HG03460 (cell line): ENCODE results near the gene KRAS.
A peak's percentile ranks its signal among the peaks of the same experiment; 100 is the strongest.
"Not testable (repeated sequence)": the region's sequence is repeated elsewhere in the genome, so short reads cannot be mapped to it uniquely, and the experiment has no call there.

Experiments
- ATAC-seq: cut with Tn5 transposase; IDR thresholded peaks from one replicate; pipeline ENCODE4 v1.9.1; 2021; ENCODE audit not compliant: unreplicated experiment

Gene KRAS

DNA sequence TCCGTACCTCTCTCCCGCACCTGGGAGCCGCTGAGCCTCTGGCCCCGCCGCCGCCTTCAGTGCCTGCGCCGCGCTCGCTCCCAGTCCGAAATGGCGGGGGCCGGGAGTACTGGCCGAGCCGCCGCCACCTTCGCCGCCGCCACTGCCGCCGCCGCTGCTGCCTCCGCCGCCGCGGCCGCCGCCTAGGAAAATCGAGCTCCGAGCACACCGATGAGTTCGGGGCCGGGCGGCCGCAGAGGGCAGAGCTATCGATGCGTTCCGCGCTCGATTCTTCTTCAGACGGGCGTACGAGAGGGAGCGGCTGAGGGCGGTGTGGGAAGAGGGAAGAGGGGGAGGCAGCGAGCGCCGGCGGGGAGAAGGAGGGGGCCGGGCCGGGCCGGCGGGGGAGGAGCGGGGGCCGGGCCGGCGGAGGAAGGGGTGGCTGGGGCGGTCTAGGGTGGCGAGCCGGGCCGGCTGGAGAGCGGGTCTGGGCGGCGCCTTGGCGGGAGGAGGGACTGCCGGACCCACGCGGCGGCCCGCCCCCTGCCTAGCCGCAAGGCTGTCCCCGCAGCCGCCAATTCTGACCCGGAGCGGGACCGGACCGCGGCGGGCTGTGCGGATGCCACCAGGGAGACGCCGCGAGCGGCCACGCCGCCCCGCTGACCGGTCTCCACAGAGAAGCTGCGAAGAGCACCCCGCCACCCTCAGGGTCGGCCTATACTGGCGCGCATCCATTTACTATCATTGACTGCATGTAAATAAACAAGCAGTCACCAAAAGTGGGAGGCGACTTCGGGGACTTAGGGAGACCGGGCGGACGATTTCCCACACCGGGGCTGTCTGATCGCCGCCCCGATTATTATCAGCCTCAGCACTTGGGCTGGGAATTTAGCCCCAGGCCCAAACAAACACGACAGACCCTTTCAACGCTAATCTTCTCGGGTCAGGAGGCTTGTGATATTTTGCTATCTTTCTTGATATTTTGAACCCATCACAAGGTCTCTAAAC is at the start of gene KRAS:
Gene KRAS, minus strand, starts transcription at position 186 of the 987 bp plus-strand sequence.
- ATAC-seq = peak; percentile 76

DNA sequence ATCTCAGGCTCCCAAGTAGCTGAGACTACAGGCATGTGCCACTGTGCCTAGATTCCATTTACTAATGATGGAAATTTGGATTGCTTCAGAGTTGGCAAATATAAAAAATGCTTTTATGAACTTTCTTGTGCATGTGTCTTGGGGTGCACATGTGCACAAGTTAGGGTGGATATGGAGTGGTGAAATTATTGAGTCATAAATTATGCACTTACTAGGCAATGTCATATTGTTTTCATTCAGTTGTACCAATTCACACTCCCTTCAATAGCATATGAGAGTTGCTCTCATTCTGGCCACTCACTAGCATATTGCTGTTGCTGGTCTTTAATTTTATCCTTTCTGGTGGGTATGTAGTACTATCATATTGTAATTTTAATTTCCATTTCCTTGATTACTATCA is 45.7 kb upstream of the KRAS start:
- ATAC-seq = no peak

DNA sequence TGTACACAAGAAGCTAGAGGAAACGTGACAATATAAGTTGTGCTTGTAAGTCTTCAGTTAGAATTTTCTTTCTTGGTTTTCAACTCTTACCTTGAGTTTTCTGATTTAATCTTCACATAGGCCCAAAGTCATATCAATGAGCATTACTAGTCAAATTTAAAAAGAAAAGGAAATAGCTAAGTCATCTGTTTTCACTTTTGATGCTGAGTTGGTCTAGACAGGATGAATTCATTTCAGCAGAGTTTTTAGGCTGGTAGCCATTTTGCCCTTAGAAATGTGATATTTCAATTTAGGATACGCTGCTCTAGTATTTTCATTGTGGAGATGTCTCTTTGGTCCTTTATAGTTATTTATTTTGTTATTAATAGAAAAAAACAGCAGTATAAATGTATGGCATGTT is 44.6 kb upstream of the KRAS start:
- no peak for ATAC-seq

DNA sequence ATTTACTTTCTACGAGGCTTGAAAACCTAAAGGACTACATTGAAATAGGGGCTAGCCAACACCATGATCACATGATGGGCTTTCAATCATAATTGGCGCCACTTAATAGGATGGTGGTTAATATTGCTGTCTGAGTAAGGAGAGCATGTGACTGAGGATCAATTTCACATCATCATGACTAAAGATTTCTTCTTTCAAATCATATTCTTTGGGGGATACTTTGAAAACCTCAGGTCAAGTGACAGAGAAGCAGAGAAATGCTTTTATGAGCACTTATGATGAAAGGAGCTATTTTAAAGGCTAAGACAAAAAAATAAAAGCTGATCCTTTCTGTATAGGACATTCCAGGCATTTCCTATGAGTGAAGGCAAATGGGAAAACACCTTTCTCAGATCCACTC is 42.9 kb upstream of the KRAS start:
- no peak for ATAC-seq

DNA sequence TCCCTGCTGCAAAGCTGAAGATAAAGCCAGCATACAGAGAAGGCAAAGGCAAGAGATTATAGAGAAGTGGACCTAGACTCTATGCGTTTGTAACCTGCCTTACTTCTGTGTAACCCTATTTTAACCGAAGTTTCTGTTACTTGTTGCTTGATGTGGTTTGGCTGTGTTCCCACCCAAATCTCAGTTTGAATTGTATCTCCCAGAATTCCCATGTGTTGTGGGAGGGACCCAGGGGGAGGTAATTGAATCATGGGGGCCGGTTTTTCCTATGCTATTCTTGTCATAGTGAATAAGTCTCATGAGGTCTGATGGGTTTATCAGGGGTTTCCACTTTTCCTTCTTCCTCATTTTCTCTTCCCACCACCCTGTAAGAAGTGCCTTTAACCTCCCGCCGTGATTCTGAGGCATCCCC is 42.1 kb upstream of the KRAS start:
- not testable (repeated sequence) for ATAC-seq

DNA sequence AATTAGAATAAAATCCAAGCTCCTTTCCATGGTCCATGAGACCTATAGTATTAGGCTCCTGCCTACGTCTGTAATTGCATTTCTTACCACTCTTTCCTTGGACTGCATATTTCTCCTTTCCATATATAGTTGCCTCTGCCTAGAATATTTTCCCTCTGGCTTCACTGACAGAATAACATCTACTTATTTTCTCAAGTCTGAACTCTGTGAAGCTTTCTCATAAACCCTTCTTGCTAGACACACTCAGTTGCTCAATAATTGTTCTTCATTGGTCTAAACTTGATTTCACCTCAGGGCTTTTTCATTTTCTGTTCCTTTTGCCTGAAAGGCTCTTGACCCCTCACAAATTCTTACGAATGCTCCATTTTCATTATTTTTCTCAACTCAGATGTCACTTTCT is 36.9 kb upstream of the KRAS start:
- ATAC-seq = no peak

DNA sequence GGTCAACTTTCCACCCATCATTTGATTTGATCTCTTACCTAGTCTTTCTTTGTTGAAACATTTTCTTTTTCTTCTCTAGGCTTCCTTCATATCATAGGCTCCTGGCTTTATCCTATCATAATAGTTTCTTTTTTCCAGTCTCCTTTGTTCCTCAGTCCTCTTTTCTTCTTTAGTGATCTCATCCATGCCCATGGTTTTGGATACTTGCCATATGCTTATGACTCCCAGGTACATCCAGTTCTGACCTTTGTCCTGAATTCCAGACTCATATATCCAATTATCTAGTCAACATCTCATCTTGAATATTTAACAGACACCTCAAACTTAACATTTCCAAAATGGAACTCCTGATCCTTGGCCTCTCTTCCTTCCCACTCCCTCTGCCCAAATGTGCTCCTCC is 36.1 kb upstream of the KRAS start:
- no peak for ATAC-seq

DNA sequence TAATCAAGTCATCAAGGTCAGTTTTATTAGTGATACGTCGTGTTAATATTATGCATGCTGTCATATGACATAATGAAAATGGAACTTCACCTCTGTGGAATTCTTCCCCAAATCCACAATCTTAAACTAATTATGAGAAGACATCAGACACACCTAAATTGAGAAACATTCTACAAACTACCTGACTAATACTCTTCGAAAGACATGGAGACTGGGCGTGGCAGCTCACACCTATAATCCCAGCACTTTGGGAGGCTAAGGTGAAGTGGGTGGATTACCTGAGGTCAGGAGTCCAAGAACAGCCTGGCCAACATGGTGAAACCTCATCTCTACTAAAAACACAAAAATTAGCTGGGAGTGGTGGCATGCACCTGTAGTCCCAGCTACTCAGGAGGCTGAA is 33.3 kb upstream of the KRAS start:
- no peak for ATAC-seq

DNA sequence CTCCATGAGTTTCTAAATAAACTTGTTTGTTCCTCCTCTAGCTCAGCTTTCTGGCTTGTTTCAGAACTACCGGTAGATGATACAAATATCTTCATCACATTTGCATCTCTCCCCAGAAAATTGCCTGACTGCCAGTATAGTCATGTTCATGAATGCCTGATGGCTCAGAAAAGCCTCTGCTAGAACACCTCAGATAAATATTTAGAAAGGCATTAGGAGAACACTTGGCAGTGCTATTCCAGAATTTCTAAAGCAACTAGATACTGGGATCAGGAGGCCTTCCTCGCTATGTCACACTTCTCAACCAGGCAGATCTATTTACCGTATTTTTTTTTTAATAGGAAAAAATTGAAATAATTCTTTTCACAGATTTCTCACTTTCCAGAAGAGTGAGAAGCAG is 32.3 kb upstream of the KRAS start:
- ATAC-seq = no peak

DNA sequence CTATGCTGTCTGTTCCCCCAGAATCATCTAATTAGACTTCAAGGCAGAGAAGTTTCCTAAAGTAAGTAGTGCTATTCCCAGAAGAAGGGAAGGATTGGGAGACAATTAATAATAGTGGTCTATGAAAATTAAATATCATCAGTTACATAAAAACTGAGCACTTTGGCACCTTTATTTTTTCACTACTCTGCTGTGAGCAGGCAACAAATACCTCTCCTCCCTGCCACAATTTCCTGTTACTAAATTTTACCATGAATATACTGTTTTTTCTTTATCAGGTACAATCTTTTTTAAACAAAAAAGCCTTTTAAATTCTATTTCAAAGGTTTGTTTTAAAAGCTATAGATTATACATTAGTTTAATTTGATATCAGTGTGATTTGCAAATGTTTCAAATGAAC is 29.4 kb upstream of the KRAS start:
- ATAC-seq = no peak

DNA sequence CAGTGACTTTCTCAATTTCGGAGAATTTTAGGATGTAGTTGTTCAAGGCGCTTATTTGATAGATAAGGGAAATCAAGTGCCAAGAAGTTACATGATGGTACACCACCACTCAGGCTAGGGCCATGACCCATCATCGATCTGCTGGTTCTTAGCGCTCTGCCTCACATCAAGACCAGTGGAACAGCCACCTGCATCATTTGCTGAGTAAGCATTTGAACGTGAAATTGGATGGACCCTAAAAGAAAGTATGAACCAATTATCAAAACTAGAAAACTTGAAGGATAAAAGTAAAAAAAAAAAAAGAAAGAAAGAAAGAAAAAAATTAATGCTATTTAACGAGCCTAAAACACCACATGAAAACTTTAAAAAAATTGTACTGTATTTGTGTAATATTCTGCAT is 27.5 kb upstream of the KRAS start:
- ATAC-seq = no peak

DNA sequence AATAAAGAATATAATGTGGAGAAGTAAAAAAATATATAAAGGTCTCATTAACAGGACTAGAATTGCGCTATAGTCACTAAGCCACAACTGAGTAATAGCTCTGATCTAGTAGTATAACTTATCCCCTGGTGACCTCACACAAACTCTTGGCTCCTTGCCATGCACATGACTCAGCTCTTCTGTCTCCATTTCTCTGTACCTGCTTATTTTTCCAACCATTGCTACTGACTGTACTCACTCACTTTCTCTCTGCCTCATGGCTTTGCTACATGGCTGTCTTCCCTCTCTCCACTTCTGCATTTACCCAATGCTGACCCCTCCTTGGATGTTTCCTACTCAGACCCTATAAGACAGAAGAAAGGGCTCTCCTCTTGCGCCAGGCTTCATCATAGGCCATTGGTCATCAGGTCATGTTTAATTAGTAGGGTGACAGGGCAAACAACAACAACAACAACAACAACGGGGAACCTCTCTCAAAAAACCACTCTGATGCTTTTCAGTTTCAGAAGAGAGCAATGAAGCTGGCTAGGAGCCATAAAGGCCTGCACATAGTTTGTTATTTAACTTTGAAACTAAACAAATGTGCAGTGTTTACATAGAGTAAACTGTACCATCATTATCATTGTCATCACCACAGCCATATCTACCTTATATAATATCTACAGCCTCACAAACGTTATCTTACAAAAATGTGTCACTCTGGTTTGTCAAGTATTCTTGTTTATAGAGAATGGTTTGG is 25.6 kb upstream of the KRAS start:
- ATAC-seq = no peak

GRCh38 chr12:25271486-25272098 is 20.9 kb upstream of the KRAS start:
- ATAC-seq = no peak

DNA sequence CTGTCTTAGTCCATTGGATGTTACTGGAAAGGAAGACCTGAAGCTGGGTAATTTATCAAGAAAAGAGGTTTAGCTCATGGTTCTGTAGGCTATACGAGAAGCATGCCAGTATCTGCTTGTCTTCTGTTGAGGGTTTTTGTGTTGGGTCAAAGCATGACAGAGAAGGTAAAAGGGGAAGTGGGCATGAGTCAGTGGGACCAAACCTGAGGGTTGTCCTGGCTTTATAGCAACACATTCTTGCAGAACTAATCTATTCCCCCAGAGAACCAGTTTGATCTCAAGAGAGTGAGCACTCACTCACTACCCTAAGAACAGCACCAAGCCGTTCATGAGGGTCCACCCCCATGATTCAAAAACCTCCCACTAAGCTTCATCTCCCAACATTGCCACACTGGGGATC is 19.0 kb upstream of the KRAS start:
- peak; percentile 82 for ATAC-seq

- ATAC-seq = no peak
Measured at GRCh38 chr12:25266497-25266896, 15.8 kb upstream of the KRAS start.

DNA sequence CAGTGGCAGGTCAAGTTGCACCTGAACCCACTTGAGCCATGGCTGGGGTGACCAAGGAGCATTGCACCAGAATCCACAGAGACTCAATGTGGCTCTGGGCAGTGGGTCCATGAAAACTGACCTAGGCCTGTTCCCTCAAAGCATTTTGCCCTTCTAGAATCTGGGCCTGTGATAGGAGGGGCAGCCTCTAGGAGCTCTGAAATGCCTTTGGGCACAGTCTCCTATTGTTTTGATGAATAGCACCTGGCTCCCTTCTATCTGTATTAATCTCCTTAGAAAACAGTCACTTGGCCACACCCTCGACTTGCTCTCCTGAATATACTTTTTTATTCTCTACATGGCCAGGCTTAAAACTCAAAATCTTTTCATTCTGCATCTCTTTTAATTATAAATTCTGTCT is 14.1 kb upstream of the KRAS start:
- no peak for ATAC-seq

- ATAC-seq = no peak
Measured at GRCh38 chr12:25264114-25264513, 13.4 kb upstream of the KRAS start.

GRCh38 chr12:25263594-25263993 is 12.9 kb upstream of the KRAS start:
- ATAC-seq = no peak

DNA sequence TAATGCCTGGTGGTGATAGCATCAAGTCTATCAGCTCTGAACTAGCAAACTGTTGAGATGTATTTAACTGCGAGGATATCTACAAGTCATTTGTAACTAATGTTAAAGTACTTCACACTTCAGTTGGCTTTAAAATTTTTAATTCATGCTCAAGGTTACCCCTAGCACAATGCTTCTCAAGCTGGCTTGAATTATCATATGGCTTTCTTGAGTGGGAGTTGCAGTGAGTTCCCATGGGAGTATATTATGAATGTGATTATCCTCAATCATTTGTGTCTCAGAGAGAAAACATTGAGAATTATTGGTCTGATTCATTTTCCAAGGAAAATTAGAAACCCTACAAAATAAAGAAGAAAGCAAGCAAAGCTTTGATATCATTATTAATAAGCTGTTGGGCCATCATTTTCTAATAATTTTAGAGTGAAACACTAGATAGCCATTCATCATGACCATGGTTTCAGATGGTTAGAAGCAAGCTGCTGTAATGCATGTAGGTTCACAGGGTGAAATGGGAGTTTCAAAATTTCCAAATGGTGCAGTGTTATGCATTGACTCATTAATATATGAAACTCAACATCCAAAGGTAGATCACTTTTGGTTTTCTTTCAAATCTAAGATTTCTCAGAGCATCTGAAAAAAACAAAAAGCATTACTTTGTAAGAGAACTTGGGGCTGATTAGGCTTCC is 11.8 kb upstream of the KRAS start:
- ATAC-seq = no peak

- ATAC-seq = no peak
Measured at GRCh38 chr12:25257590-25258324, 7.0 kb upstream of the KRAS start.
